IPS-18a (cell line): ENCODE measurements around the gene SH3GL3.

Source experiments
- H3K27ac ChIP-seq: one replicate; pipeline ENCODE4 v1.5.1; 2013; ENCODE audit warnings: low read length
- H3K27me3 ChIP-seq: one replicate; pipeline ENCODE4 v1.6.1; 2013; ENCODE audit warnings: mild to moderate bottlenecking, low read length; ENCODE audit not compliant: control insufficient read depth, insufficient read depth
- H3K36me3 ChIP-seq: one replicate; pipeline ENCODE4 v1.6.1; 2013; ENCODE audit warnings: low read depth, low read length; ENCODE audit not compliant: control insufficient read depth
- H3K4me1 ChIP-seq: one replicate; pipeline ENCODE4 v1.6.1; 2013; ENCODE audit warnings: low read depth, low read length; ENCODE audit not compliant: control insufficient read depth
- H3K4me3 ChIP-seq: one replicate; pipeline ENCODE4 v1.5.1; 2013; ENCODE audit warnings: low read length
- H3K9ac ChIP-seq: one replicate; pipeline ENCODE4 v1.6.1; 2013; ENCODE audit warnings: mild to moderate bottlenecking, low read length, moderate library complexity
- H3K9me3 ChIP-seq: one replicate; pipeline ENCODE4 v1.6.1; 2013; ENCODE audit warnings: low read depth, low read length; ENCODE audit not compliant: control insufficient read depth

SH3GL3 gene

GRCh38 chr15:83643201-83643600, 196.1 kb downstream of the SH3GL3 start:
- H3K4me3 ChIP-seq, result no peak overlapping the region
- H3K9ac ChIP-seq, result no peak overlapping the region
- H3K27ac ChIP-seq, result no peak overlapping the region
- no peaks in the 10 kb centered on the region for H3K36me3 ChIP-seq
- H3K9me3 ChIP-seq, result no peaks in the 10 kb centered on the region
- H3K4me1 ChIP-seq, result no peaks in the 10 kb centered on the region
- H3K27me3 ChIP-seq, result no peaks in the 10 kb centered on the region

DNA sequence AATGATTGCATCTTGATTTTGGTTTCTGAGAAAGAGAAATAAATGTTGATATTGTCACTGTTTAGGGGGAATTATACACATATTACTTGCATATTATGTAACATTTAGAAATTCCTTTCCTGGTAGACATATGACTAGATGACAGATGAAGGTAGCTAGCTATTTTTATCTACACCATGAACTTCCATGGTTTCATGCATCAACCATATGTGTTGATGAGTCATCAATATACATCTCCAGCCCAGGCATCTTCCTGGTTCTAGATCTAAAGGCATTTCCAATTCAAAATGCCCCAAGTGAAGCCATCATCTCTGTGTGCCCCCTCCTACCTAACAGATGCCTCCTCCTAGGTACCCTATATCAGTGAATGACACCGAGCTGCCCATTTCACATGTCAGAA, 197.3 kb downstream of the SH3GL3 start:
- Histone ChIP-seq H3K36me3 (no peaks in the 10 kb centered on the region), H3K9me3 (no peaks in the 10 kb centered on the region), H3K4me3 (no peak overlapping the region), H3K4me1 (no peaks in the 10 kb centered on the region), H3K27me3 (no peaks in the 10 kb centered on the region), H3K9ac (no peak overlapping the region), H3K27ac (no peak overlapping the region)

GRCh38 chr15:83650831-83651230, 203.7 kb downstream of the SH3GL3 start:
- no peak overlapping the region for H3K27ac ChIP-seq

GRCh38 chr15:83651541-83651940, 204.4 kb downstream of the SH3GL3 start:
- Histone ChIP-seq H3K4me3 (no peak overlapping the region), H3K36me3 (no peaks in the 10 kb centered on the region), H3K4me1 (no peaks in the 10 kb centered on the region), H3K27me3 (peaks cover 50% of the 10 kb centered on the region), H3K9me3 (no peaks in the 10 kb centered on the region), H3K27ac (no peak overlapping the region), H3K9ac (no peak overlapping the region)

More at GRCh38 chr15:83650831-83651230, 203.7 kb downstream of the SH3GL3 start:
- Histone ChIP-seq H3K9me3 (no peaks in the 10 kb centered on the region), H3K4me1 (no peaks in the 10 kb centered on the region), H3K36me3 (no peaks in the 10 kb centered on the region), H3K9ac (no peak overlapping the region), H3K27me3 (peaks cover 42% of the 10 kb centered on the region), H3K4me3 (no peak overlapping the region)

DNA sequence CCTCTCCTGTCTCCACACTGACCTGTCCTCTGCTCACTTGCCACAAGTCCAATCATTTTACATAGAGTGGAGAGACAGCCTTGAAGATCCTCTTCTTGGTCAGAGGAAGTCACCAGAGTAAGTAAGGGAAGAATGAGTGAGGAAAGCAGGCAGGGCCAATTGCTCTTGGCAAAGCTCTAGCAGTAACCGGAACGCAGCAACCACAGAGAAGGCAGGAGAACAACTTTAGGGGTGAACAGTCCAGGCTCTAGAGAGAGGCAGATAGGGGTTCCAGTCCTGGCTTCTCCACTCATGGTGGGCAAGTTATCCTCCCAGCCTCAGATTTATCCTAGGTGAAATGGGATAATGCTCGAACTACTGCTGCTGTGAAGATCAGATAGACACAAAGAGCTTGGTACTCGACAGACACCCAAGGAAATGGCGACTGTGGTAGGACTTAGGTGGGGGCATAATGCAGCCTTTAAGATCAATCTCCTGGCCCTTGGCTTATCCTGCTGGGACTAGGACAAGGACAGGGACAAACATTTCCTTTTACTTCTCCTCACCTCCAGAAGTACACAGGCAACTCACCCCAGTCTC, 205.6 kb downstream of the SH3GL3 start:
- Histone ChIP-seq H3K9ac (no peak overlapping the region), H3K4me3 (peak overlapping the region; percentile 43), H3K9me3 (no peaks in the 10 kb centered on the region), H3K27me3 (peaks cover 56% of the 10 kb centered on the region), H3K27ac (no peak overlapping the region), H3K36me3 (no peaks in the 10 kb centered on the region), H3K4me1 (no peaks in the 10 kb centered on the region)

DNA sequence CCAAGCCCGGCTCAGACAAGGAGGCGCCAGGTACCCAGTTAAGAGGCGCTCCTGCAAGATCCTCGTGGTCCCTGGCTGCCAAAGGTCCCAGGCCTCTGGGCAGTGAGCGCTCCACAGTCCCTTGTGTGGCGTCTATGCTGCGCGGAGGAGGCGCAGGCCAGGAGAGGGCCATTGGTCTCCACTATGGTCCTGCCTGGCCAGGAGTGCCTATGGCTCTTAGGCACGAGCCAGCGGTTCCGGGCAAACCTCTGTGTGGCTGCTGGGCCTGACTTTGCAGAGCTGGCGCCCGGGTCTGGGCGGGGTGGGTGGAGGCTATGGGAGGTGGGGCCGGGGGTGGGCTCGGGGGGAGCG, 206.1 kb downstream of the SH3GL3 start:
- no peaks in the 10 kb centered on the region for H3K4me1 ChIP-seq
- H3K9ac ChIP-seq, result no peak overlapping the region
- H3K27me3 ChIP-seq, result peaks cover 56% of the 10 kb centered on the region
- H3K27ac ChIP-seq, result no peak overlapping the region
- no peaks in the 10 kb centered on the region for H3K36me3 ChIP-seq
- H3K4me3 ChIP-seq, result peak overlapping the region; percentile 43
- no peaks in the 10 kb centered on the region for H3K9me3 ChIP-seq

DNA sequence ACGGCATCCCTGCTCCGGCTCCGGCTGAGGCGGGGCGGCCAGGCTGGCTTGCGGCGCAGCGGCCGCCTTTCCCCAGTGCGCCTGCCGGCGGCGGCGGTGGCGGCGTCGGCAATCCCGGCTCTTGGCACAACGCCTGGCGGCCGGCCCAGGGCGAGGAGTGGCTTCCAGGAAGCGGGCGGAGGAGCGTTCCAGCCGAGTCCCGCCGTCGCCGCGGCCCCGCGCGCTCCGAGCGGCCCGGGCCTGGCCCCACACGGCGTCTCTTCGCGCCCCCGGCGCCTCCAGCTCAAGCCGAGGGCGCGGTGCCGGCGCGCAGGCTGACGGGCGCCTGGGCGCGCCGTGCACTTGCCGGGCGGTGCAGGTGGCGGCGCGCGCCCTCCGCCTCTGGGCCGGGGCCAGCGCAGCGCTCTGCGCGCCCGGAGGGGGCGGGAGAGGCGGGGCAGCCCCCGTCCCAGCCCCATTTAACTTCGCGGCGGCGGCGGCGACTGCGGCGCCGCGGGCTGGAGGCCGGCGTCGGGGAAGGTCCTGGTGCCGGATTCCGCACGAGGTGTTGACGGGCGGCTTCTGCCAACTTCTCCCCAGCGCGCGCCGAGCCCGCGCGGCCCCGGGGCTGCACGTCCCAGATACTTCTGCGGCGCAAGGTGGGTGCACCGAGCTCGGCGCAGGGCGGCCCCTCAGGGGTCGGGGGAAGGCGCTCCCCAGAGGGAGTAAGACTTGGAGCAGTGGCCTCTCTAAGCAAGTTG, 206.7 kb downstream of the SH3GL3 start, which contains the start of gene ADAMTSL3:
Gene ADAMTSL3, plus strand, starts transcription at position 485 of the 740 bp plus-strand sequence. CDS start 1,639 bp downstream, outside the sequence.
- Histone ChIP-seq H3K27me3 (peaks cover 56% of the 10 kb centered on the region), H3K9ac (no peak within 1 kb of the TSS), H3K9me3 (no peaks in the 10 kb centered on the region), H3K4me1 (no peaks in the 10 kb centered on the region), H3K4me3 (peak within 1 kb of the TSS; percentile 58), H3K27ac (no peak within 1 kb of the TSS), H3K36me3 (no peaks in the 10 kb centered on the region)

GRCh38 chr15:83654379-83655236, 207.5 kb downstream of the SH3GL3 start:
- Histone ChIP-seq H3K4me1 (no peaks in the 10 kb centered on the region), H3K9me3 (no peaks in the 10 kb centered on the region), H3K36me3 (no peaks in the 10 kb centered on the region), H3K27ac (no peak overlapping the region), H3K9ac (no peak overlapping the region), H3K27me3 (peaks cover 56% of the 10 kb centered on the region), H3K4me3 (peak overlapping the region; percentile 58)

- Histone ChIP-seq H3K9me3 (no peaks in the 10 kb centered on the region), H3K4me1 (no peaks in the 10 kb centered on the region), H3K4me3 (peak overlapping the region; percentile 58), H3K27me3 (peaks cover 56% of the 10 kb centered on the region), H3K9ac (no peak overlapping the region), H3K27ac (no peak overlapping the region), H3K36me3 (no peaks in the 10 kb centered on the region)
These were observed 208.1 kb downstream of the SH3GL3 start for GRCh38 chr15:83655237-83655616.

GRCh38 chr15:83656192-83656591, 209.1 kb downstream of the SH3GL3 start:
- Histone ChIP-seq H3K4me3 (no peak overlapping the region), H3K4me1 (no peaks in the 10 kb centered on the region), H3K36me3 (no peaks in the 10 kb centered on the region), H3K27ac (no peak overlapping the region), H3K9me3 (no peaks in the 10 kb centered on the region), H3K9ac (no peak overlapping the region), H3K27me3 (peaks cover 55% of the 10 kb centered on the region)

- H3K4me1 ChIP-seq, result no peaks in the 10 kb centered on the region
- H3K9ac ChIP-seq, result no peak overlapping the region
- no peak overlapping the region for H3K27ac ChIP-seq
- no peaks in the 10 kb centered on the region for H3K9me3 ChIP-seq
- H3K4me3 ChIP-seq, result no peak overlapping the region
- H3K36me3 ChIP-seq, result no peaks in the 10 kb centered on the region
- peaks cover 47% of the 10 kb centered on the region for H3K27me3 ChIP-seq
These were observed 209.9 kb downstream of the SH3GL3 start for GRCh38 chr15:83656943-83657528.
